SK-N-MC (cell line): ENCODE results near the gene CGREF1.
"Not testable (repeated sequence)": the region's sequence is repeated elsewhere in the genome, so short reads cannot be mapped to it uniquely, and the experiment has no call there.

Source experiments
- EZH2 ChIP-seq: fragments of 200-600 bp; sonication (generic); IDR thresholded peaks from one replicate; pipeline ENCODE4 v1.6.1; 2017; ENCODE audit warnings: antibody characterized with exemption
- FOXP2 ChIP-seq: optimal IDR thresholded peaks from 2 replicates; pipeline ENCODE3; 2011; ENCODE audit warnings: mild to moderate bottlenecking, moderate library complexity; ENCODE audit not compliant: insufficient read depth; ENCODE audit errors: extremely low read length, control extremely low read depth
- POLR2AphosphoS5 ChIP-seq: IDR thresholded peaks from 2 replicates; pipeline ENCODE4 v1.6.1; 2012; ENCODE audit warnings: mild to moderate bottlenecking, low read depth, low read length, borderline replicate concordance

DNA sequence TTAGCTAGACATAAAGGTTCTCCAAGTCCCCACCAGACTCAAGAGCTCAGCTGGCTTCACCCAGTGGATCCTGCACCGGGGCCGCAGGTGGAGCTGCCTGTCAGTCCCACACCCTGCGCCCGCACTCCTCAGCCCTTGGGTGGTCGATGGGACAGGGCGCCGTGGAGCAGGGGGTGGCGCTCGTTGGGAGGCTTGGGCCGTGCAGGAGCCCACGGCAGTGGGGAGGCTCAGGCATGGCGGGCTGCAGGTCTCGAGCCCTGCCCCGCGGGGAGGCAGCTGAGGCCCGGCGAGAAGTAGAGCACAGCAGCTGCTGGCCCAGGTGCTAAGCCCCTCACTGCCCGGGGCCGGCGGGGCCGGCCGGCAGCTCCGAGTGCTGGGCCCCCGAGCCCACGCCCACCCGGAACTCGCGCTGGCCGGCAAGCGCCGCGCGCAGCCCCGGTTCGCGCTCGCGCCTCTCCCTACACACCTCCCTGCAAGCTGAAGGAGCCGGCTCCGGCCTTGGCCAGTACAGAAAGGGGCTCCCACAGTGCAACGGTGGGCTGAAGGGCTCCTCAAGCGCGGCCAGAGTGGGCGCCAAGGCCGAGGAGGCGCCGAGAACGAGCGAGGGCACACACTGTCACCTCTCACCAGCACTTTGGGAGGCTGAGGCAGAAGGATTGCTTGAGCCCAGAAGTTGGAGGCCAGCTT lies 7.4 kb downstream of the CGREF1 start:
- not testable (repeated sequence) for TF ChIP-seq POLR2AphosphoS5, EZH2, FOXP2
